ENCODE data around the gene HEBP2.
"Not testable (repeated sequence)": the region's sequence is repeated elsewhere in the genome, so short reads cannot be mapped to it uniquely, and the experiment has no call there.

The HEBP2 gene

GRCh38 chr6:138403801-138404665 is at the start of gene HEBP2:
HEBP2 (plus strand) TSS chr6:138404223; CDS start chr6:138404496, 273 bp downstream.
- DNase-seq = peak; percentile 96

- no peak for DNase-seq
Observed at GRCh38 chr6:138357928-138358327, 46.1 kb upstream of the HEBP2 start.

GRCh38 chr6:138368684-138369083 is 35.3 kb upstream of the HEBP2 start:
- DNase-seq = not testable (repeated sequence)

GRCh38 chr6:138370631-138371451 is 33.2 kb upstream of the HEBP2 start:
- no peak for DNase-seq

- DNase-seq = no peak
Observed at GRCh38 chr6:138371452-138371711, 32.6 kb upstream of the HEBP2 start.

GRCh38 chr6:138371720-138372119 is 32.3 kb upstream of the HEBP2 start:
- DNase-seq = no peak

- DNase-seq = peak; percentile 12
Observed at GRCh38 chr6:138372711-138373463, 31.1 kb upstream of the HEBP2 start.

- no peak for DNase-seq
Observed at GRCh38 chr6:138374230-138374629, 29.8 kb upstream of the HEBP2 start.

GRCh38 chr6:138374815-138375214 is 29.2 kb upstream of the HEBP2 start:
- DNase-seq = no peak

- DNase-seq = no peak
Observed at GRCh38 chr6:138377042-138377441, 27.0 kb upstream of the HEBP2 start.

GRCh38 chr6:138377844-138378243 is 26.2 kb upstream of the HEBP2 start, which contains the start of gene SMIM28:
SMIM28 (plus strand) TSS chr6:138377905; CDS start chr6:138378073, 168 bp downstream.
- no peak for DNase-seq

- DNase-seq = no peak
Observed at GRCh38 chr6:138378463-138378862, 25.6 kb upstream of the HEBP2 start.

- DNase-seq = peak; percentile 12
Observed at GRCh38 chr6:138382498-138383265, 21.3 kb upstream of the HEBP2 start.

GRCh38 chr6:138383776-138384175 is 20.2 kb upstream of the HEBP2 start:
- DNase-seq = no peak

- no peak for DNase-seq
Observed at GRCh38 chr6:138386897-138387296, 17.1 kb upstream of the HEBP2 start.

- DNase-seq = peak; percentile 91
Observed at GRCh38 chr6:138387577-138388368, 16.2 kb upstream of the HEBP2 start.

GRCh38 chr6:138389551-138389950 is 14.5 kb upstream of the HEBP2 start:
- DNase-seq = no peak

GRCh38 chr6:138393871-138394783 is 9.9 kb upstream of the HEBP2 start:
- DNase-seq = no peak

GRCh38 chr6:138396709-138397108 is 7.3 kb upstream of the HEBP2 start:
- DNase-seq = no peak

Measured in DMS53 (cell line).